ENCODE measurements around the gene TNPO3.

DNA sequence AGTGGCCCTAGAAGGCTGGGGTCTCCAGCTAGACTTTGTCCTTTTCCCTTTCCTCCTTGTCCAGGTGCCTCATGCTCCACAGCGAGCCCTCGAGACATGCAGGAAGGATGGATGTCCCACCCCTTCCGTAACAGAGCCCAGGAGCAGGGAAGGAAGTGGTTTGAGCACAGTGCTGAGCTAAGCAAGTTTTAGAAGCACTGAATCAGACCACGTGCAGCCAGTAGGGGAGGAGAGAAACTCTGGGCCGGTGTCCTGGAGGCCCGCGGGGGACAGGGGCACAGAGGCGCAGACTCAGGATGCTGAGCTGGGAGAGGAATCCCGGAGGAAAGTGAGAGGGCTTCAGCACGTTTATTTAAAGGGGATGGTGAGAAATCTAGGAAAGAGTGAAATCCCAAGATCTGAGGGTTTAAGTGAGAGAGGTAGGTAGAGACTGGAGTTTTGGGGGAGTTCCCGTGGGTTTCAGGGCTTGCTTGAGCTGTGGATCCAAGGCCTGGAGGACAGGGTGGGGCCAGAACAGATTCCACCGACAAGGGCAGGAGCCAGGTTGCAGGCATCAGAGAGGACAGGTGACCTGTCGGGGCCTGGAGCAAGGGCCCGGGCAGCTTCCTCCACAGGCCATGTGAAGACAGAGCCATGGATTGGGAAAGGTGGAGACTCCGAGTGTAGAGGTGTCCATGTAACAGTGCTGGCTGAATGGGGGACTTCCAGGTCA, 121.6 kb downstream of the TNPO3 start:
- TF ChIP-seq CTCF (IDR thresholded peaks at IDR 0.05; ENCODE audit: poor library complexity, severe bottlenecking) (no peak), EP300 (conservative IDR thresholded peaks at IDR 0.05; ENCODE audit: poor library complexity, severe bottlenecking) (no peak), POLR2AphosphoS5 (IDR thresholded peaks at IDR 0.05) (no peak), SMC3 (conservative IDR thresholded peaks at IDR 0.05; ENCODE audit: poor library complexity) (no peak), EZH2 (IDR thresholded peaks at IDR 0.05; ENCODE audit: borderline replicate concordance, insufficient read depth, low read length, poor library complexity, severe bottlenecking) (no peak), MXI1 (conservative IDR thresholded peaks at IDR 0.05; ENCODE audit: poor library complexity, severe bottlenecking) (no peak), TAF1 (IDR thresholded peaks at IDR 0.05; ENCODE audit: low read depth) (no peak)

Measured in neural cell (in vitro differentiated cells).